ENCODE measurements around the gene RPL13.
"Not testable (repeated sequence)": the region's sequence is repeated elsewhere in the genome, so short reads cannot be mapped to it uniquely, and the experiment has no call there.

Gene RPL13

GRCh38 chr16:89579351-89579750 lies 18.9 kb downstream of the RPL13 start:
- DNase-seq = no peak

GRCh38 chr16:89581045-89581695 lies 20.7 kb downstream of the RPL13 start:
- DNase-seq = no peak

GRCh38 chr16:89581861-89582563 lies 21.5 kb downstream of the RPL13 start:
- no peak for DNase-seq

DNA sequence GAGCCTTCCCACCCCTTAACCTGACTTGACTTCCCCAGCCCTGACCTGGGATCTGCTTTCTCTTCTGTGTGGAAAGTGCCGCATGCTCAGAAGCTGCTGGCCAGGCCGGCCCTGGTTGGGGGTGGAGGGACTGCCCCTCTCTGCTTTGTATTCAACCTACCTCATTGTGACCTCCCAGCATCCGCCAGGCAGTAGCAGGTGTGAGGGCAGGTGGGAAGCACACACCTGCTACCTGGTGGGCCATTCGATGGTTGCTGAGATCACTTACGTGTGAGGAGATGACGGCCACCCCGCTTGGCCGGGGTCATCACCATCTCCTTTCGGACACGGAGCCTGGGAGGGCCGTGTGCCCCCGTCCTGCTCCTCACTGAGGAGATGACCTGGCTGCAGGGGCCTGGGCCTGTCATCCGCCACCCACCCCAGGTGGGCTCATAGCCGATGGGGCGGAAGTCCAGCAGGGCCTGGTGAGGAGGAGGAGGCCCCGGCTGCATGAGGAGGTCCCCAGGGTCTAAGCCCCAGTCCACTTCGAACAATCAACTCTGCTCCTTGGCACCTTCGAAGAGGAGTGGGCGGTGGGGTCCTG lies 22.2 kb downstream of the RPL13 start:
- no peak for DNase-seq

DNA sequence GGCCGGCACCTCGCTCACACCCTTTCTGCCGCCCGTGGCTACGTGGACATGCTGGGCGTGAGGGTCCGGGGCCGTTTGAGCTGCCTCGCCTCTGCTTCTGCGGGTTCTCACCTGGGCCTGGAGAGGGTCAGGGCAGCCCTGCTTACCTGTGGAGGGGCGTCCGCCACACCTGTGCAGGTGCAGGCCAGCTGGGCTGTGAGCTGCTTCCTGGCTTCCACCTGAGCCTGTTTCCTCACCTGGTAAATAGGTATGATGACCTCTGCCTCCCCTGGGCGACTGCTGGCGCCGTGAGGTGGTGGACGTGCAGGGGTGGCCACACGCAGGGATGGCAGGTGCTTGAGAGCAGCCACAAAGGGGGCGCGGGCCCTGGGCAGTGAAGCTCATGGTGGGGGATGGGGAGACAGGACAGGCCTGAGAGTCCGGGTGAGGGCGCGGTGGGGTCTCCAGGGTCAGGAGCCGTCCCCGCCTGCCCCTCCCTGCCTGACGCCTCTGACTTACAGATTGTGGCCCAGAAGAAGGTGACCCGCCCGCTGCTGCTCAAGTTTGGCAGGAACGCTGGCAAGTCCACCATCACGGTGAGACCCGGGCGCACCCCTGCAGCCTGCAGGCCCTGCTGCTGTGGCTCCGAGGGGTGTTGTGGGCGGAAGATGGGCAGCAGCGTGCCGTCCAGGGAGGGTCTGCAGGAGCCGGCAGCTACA lies 22.9 kb downstream of the RPL13 start:
- DNase-seq = no peak

DNA sequence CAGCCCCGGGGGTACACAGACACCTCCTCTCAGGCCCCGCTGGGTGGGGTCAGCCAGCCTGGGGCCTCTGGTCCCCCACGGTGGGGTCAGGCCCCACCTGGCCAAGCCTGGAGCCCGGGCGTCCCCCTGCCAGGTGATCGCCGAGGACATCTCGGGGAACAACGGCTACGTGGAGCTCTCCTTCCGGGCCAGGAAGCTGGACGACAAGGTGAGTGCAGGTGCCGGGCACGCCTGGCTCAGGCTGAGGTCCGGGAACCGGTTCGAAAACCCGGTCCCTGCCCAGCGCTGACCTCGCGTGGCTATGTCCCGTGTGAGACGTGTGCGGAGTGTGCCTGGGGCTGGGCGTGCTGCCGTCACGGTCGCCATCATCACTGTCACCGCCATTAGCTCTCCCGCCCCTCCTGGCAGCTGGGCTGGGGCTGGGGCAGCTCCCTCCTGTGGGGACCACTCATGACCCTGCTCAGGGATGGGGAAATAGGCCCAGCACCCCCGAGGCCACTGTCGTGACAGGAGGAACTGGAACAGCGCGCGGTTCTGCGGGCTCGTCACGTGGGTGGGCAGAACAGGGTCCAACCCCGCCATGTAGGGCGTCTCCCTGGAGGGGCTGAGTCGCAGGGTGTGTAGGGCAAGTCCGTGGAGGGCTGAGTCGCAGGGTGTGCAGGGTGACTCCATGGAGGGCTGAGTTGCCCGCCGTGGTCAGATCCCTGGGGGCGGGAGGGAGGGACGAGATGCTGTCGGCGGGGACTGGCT lies 23.6 kb downstream of the RPL13 start:
- no peak for DNase-seq

GRCh38 chr16:89584768-89585549 lies 24.5 kb downstream of the RPL13 start:
- no peak for DNase-seq

- no peak for DNase-seq
These were observed 25.7 kb downstream of the RPL13 start for GRCh38 chr16:89586218-89586617.

- no peak for DNase-seq
These were observed 26.4 kb downstream of the RPL13 start for GRCh38 chr16:89586853-89587252.

DNA sequence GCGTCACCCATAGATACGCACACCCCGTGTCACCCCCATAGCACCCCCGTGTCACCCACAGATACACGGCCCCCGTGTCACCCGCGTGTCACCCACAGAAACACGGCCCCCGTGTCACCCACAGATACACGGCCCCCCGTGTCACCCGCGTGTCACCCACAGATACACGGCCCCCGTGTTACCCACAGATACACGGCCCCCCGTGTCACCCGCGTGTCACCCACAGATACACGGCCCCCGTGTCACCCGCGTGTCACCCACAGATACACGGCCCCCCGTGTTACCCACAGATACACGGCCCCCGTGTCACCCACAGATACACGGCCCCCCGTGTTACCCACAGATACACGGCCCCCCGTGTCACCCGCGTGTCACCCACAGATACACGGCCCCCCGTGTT lies 27.2 kb downstream of the RPL13 start:
- DNase-seq = not testable (repeated sequence)

DNA sequence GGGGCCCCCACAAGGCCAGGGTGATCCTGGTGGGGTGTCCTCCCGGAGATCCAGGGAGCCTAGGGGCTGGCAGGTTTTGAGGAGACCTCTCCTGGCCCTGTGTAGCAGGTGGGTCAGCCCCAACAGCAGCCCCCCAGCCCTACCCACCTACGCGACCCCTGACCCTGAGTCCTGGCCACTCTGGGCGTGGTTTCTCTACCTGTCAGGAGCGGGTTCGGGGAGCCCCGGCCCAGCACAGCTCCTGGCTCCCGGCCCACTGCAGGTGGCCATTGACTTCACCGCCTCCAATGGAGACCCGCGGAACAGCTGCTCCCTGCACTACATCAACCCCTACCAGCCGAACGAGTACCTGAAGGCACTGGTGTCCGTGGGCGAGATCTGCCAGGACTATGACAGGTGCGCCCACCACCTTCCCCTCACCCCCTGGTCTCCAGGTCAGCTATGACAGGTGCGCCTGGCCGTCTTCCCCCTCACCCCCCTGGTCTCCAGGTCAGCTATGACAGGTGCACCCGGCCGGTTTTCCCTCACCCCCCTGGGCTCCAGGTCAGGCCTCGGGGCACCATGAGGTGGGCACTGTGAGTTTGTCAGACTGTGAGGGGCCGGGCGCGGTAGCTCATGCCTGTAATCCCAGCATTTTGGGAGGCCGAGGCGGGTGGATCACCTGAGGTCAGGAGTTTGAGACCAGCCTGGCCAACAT lies 28.1 kb downstream of the RPL13 start:
- DNase-seq = no peak

DNA sequence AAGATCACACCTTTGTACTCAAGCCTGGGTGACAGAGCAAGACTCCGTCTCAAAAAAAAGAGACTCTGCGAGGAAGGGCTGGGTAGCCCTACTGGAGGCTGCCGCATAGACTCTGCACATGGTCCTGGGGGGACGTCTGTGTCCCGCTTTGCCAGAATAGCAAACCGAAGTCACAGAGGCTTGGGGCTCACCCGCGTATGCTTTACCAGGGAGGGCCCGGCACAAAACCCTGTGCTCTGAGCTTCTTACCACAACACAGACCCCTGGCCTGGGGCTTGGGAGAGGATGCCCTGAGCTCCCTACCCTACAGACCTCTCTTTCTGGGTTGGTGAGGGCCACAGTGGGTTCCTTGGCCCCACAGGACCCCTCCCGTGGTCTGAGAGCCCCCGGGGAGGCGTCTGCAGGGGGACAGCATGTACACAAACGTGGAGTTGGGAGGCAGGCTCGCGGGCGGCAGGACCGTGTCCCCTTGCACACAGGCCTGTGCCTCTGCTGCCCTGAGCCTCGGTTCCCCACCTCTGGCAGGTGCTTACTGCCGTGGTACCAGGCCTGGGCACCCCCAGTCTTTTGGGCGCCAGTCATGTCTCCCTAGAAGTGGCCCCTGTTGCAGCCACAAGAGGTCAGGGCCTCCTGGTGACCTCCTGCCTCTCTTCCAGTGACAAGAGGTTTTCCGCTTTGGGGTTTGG lies 28.9 kb downstream of the RPL13 start:
- DNase-seq = no peak

GRCh38 chr16:89593841-89594240 lies 33.4 kb downstream of the RPL13 start:
- no peak for DNase-seq

- DNase-seq = no peak
These were observed 35.0 kb downstream of the RPL13 start for GRCh38 chr16:89595330-89596060.

GRCh38 chr16:89596061-89596689 lies 35.7 kb downstream of the RPL13 start:
- DNase-seq = no peak

DNA sequence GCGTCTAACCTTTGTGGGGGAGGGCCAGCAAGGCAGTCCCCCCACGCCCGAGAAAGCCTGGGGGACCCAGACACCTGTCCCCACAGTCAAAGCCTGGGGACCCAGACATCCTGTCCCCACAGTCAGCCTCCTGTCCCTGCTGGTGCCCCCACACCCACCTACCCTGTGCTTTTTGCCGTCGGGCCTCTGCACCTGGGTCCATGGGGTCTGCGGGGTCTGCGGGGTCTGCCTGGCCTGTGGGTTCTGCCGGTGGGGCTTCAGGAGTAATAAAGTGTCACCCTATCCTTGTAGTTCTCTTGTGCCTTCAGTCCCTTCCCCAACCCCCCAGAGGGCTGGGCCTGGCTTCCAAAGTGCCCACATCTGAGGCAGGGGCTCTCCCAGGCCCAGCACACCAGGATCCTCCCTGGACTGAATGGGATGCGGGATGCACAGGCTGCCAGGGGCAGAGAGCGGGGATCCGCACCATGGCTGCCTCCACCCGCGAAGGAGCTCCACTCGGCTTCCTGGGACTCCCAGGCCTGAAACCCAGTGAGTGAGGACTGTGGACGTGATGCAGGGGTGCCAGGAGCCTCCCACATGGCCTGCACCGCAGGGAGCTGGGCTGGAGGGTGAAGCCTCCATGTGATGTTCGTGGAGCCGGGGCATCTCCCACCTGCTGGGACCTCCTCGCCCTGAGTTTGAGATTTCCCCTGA lies 36.6 kb downstream of the RPL13 start:
- no peak for DNase-seq

DNA sequence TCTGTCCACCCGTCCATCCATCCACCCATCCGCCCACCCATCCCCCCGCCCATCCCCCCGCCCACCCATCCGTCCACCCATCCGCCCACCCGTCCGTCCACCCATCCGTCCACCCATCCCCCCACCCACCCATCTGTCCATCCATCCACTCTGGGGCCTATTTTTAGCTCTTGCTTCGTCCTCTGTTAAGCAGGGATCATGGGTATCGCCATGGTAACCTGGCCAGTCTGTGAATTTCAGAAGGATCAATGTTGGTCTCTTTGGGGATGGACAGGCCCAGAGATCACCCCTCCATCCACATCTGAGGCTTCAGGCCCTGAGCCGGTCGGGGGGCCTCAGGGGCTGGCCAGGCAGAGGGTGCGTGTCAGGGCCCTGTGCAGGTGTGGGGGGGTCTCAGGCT lies 37.7 kb downstream of the RPL13 start:
- DNase-seq = no peak

DNA sequence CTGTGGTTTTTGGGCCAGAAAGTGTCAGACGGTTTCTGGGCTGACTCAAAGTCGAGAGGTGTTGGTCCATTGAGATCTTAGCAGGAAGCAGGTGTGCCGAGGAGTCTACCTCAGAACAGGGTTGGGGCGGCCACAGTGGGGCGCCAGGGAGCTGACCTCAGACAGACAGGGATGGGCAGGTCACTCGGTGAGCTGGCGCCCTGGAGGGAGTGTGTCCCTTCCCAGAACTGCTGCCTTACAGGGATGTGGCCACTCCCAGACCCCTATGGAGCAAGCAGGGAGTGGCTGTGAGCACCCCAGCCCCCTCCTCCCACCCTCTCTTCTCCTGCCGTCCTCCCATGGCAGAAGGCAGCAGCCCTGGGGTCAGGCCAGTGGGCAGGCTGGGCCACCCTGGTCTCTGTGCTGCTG lies 39.0 kb downstream of the RPL13 start:
- no peak for DNase-seq

DNA sequence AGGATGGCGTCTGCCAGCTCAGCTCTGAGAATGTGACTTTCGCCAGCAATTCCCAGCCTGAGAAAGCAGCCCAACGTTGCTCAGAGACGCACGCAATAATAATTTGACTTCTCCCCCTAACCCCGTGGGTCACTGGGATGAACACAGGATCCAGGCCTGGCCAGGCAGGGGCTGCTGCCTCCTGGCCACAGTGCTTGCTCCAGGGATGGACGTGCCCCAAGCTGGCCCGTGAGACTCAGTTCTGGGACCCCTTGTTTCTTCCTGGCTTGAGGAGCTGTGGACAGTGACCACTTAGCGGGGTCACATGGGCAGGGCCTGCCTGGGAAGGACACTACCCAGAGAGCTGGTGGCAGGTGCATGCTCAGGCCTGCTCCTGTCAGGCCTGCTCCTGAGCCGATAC lies 39.4 kb downstream of the RPL13 start:
- DNase-seq = no peak
